ENCODE data around the gene ANKRD28. TPM values are rescaled to one million over a fixed set of nuclear protein-coding genes. Genes with fewer than 3 reads are reported as not detected.

ANKRD28 gene
- total RNA-seq, 2 experiments from 2014 or later, result 52.9 to 59.9 TPM

DNA sequence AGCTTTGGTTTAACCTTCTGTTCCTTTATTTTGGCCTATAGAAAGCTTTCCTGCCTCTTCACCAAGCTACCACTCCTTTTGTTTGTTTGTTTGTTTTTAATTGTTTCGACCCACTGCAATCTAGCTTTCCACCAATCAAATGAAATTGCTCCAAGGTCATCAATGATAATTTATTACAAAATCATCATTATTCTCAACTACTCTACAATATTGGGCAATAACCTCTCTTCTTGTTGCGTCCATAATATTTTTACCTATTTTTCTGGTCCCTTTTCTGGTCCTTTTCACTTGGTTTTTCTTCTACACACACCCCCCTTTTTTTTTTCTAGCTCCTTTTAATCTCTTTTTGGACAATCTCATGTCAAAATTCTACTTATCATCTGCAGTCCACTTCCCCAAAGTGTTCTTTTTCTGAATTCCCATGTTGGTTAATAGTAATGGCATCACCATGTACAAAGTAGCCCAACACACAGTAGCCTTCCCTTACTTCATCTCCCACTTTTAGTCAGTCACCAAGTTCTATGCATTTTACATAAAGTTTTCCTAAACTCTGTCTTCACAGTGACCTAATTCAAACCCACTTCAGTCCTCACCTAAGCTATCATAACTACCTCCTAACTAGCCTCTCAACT is 11.0 kb upstream of the ANKRD28 start:
- TF ChIP-seq EZH2phosphoT487 (IDR thresholded peaks at IDR 0.05; ENCODE audit: borderline replicate concordance, low read depth, low read length) (no peak), CTCF (conservative IDR thresholded peaks at IDR 0.05; ENCODE audit: low read length) (no peak)
- Histone ChIP-seq H3K9me2 (ENCODE audit: insufficient read depth, low read length) (no peaks in the 10 kb centered on the region), H3K27ac (ENCODE audit: low read depth, low read length, poor library complexity, severe bottlenecking) (no peak overlapping the region), H2AFZ (ENCODE audit: low read length) (no peak overlapping the region), H3K36me3 (ENCODE audit: insufficient read depth, low read length) (no peaks in the 10 kb centered on the region; the same call in 1 of the 2 replicates), H3K9me3 (ENCODE audit: low read length) (no peaks in the 10 kb centered on the region), H3K4me3 (ENCODE audit: low read depth, low read length, poor library complexity, severe bottlenecking) (no peak overlapping the region), H3K79me2 (ENCODE audit: insufficient read depth, low read depth, low read length) (peaks cover 33% of the 10 kb centered on the region; the same call in 1 of the 2 replicates), H3K4me1 (ENCODE audit: insufficient read depth, low read length, poor library complexity, severe bottlenecking) (peaks cover 15% of the 10 kb centered on the region), H4K20me1 (ENCODE audit: insufficient read depth, low read length) (peaks cover 20% of the 10 kb centered on the region; the same call in 1 of the 2 replicates), H3K4me2 (ENCODE audit: low read length) (no peak overlapping the region)
- no peak for DNase-seq (ENCODE audit: low spot score)
- intact Hi-C loops (cut with micrococcal nuclease; ENCODE audit: unreplicated experiment), result no loop called here
- CTCF ChIA-PET (ENCODE audit: unreplicated experiment), result no interaction called here
- TSS peak; percentile 22 for BruUV-seq (replicated peaks)
- POLR2A ChIA-PET, result interaction anchor here (0.7 to 2.9 kb wide), 6 partner anchors 8 to 473 kb away, joined by 3 to 17 read pairs (median 4); partner anchors contain the start of gene ANKRD28

DNA sequence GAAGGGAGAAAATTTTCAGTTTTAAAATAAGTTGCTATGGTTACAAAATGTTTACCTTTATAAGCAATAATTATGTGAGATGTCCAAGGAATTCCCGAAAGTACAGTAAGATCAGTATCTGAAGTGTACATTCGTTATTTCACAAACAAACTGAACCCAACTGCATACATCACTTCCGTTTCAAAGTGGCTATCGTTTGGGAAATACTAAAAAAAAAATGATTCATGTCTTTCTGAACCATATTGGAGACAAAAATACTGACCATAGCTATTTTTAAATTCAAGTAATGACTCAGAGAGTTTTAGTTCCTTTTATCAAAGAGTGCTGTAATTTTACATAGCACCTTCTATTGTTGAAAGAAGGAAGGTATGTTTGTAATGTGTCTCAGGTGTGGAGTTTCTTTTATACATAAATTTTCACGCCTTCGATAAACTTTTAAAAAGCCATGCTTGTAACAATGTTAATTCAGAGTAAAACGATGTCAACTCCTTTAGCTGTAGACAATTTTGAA is 8.0 kb upstream of the ANKRD28 start:
- Histone ChIP-seq H3K9me2 (ENCODE audit: insufficient read depth, low read length) (no peaks in the 10 kb centered on the region), H3K4me2 (ENCODE audit: low read length) (peak overlapping the region; percentile 28), H4K20me1 (ENCODE audit: insufficient read depth, low read length) (peaks cover 22% of the 10 kb centered on the region), H2AFZ (ENCODE audit: low read length) (no peak overlapping the region), H3K27ac (ENCODE audit: low read depth, low read length, poor library complexity, severe bottlenecking) (no peak overlapping the region), H3K4me1 (ENCODE audit: insufficient read depth, low read length, poor library complexity, severe bottlenecking) (peaks cover 15% of the 10 kb centered on the region), H3K79me2 (ENCODE audit: insufficient read depth, low read depth, low read length) (peaks cover 43% of the 10 kb centered on the region), H3K36me3 (ENCODE audit: insufficient read depth, low read length) (no peaks in the 10 kb centered on the region; the same call in 1 of the 2 replicates), H3K4me3 (ENCODE audit: low read depth, low read length, poor library complexity, severe bottlenecking) (peak overlapping the region; percentile 9), H3K9me3 (ENCODE audit: low read length) (no peaks in the 10 kb centered on the region)
- POLR2A ChIA-PET, result interaction anchor here (1.4 kb wide), 1 partner anchor 8 kb away, joined by 4 read pairs; the partner anchor contains the start of gene ANKRD28
- DNase-seq (ENCODE audit: low spot score), result peak; percentile 33
- no TSS peak for BruUV-seq (replicated peaks)
- intact Hi-C loops (cut with micrococcal nuclease; ENCODE audit: unreplicated experiment), result no loop called here
- CTCF ChIA-PET (ENCODE audit: unreplicated experiment), result interaction anchor here (0.6 kb wide), 1 partner anchor 8 kb away, joined by 3 read pairs; the partner anchor contains the start of gene ANKRD28
- TF ChIP-seq EZH2phosphoT487 (IDR thresholded peaks at IDR 0.05; ENCODE audit: borderline replicate concordance, low read depth, low read length), result no peak
- no peak for TF ChIP-seq CTCF (conservative IDR thresholded peaks at IDR 0.05; ENCODE audit: low read length)
